HepG2 (cell line): ENCODE results near the gene LACTBL1. TPM values are rescaled to one million over a fixed set of nuclear protein-coding genes. Genes with fewer than 3 reads are reported as not detected.

ENCODE experiments used
- ATAC-seq: fragments of 200-7000 bp; cut with Tn5 transposase; 3 replicates; pipeline ENCODE4 v1.9.1; 2020; ENCODE audit warnings: mild to moderate bottlenecking, moderate library complexity
- BruUV-seq: library from RNA; stranded (reverse); fragments of 400-500 nt; replicated peaks from 2 replicates; lab custom pipeline; 2021; lab: Mats Ljungman, UMichigan
- CTCF ChIA-PET: fragments of 300-600 bp; formaldehyde crosslinking; extraction: SDS; loops from one replicate; lab custom pipeline; 2021; ENCODE audit warnings: low total read pairs, inconsistent platforms, low intra/inter-chr PET ratio; lab: Yijun Ruan, JAX
- POLR2A ChIA-PET: fragments of 350-600 bp; sonication (Branson Sonifier 250); formaldehyde crosslinking; loops from one replicate; lab custom pipeline; 2020; ENCODE audit warnings: antibody characterized with exemption, inconsistent platforms; lab: Yijun Ruan, JAX
- DNase-seq: peaks from one replicate; pipeline ENCODE4 v3.0.0-alpha.2; 2015; ENCODE audit warnings: low spot score
- FAIRE-seq: peaks from 3 replicates; lab custom pipeline; 2011; peaks lifted over from hg19 to GRCh38; lab: Jason Lieb, UNC
- H2AFZ ChIP-seq: one replicate; pipeline ENCODE4 v1.6.1; 2011; ENCODE audit warnings: low read length, inconsistent platforms
- H3K27ac ChIP-seq: fragments of 300-600 bp; 3 replicates; pipeline ENCODE4 v1.8.0; 2011; ENCODE audit warnings: mixed run types, mild to moderate bottlenecking, mixed read lengths, low read length, inconsistent platforms; ENCODE audit not compliant: insufficient read depth; ENCODE audit errors: extremely low read length
- H3K27me3 ChIP-seq, 2 experiments: fragments of 200-600 bp in 1 of 2; 2 replicates in 1 of 2; 3 replicates in 1 of 2; pipeline versions ENCODE4 v1.6.0 to v1.8.0; 2011; ENCODE audit warnings: low read length in 2 of 2, mild to moderate bottlenecking in 2 of 2, moderate library complexity in 2 of 2, inconsistent platforms in 1 of 2; ENCODE audit not compliant: insufficient read depth in 2 of 2, control insufficient read depth in 1 of 2
- H3K36me3 ChIP-seq, 2 experiments: fragments of 200-600 bp in 1 of 2; replicated peaks in 1 of 2; 2 replicates in 1 of 2; 3 replicates in 1 of 2; pipeline versions ENCODE4 v1.5.1 to v1.8.0; 2011; ENCODE audit warnings: low read length in 2 of 2, inconsistent platforms in 1 of 2; ENCODE audit not compliant: insufficient read depth in 2 of 2, control insufficient read depth in 1 of 2
- H3K4me1 ChIP-seq: 2 replicates; pipeline ENCODE4 v1.5.1; 2012; ENCODE audit warnings: low read length, inconsistent platforms; ENCODE audit not compliant: insufficient read depth
- H3K4me2 ChIP-seq: 2 replicates; pipeline ENCODE4 v1.6.0; 2011; ENCODE audit warnings: low read depth, low read length, inconsistent platforms
- H3K4me3 ChIP-seq, 3 experiments: fragments of 200-600 bp in 1 of 3; sonication (generic), shearing (Covaris generic) in 1 of 3; replicated peaks in 1 of 3; 2 replicates each; pipeline ENCODE4 v1.5.1; 2011 to 2016; ENCODE audit warnings: low read length in 3 of 3, inconsistent platforms in 2 of 3, low read depth in 2 of 3, mild to moderate bottlenecking in 2 of 3, control low read depth in 1 of 3, mixed read lengths in 1 of 3; ENCODE audit not compliant: insufficient read depth in 1 of 3
- H3K79me2 ChIP-seq: one replicate; pipeline ENCODE4 v1.6.1; 2011; ENCODE audit warnings: low read length, inconsistent platforms; ENCODE audit not compliant: insufficient read depth
- H3K9ac ChIP-seq: 2 replicates; pipeline ENCODE4 v1.6.0; 2011; ENCODE audit warnings: mild to moderate bottlenecking, low read depth, low read length, inconsistent platforms; ENCODE audit not compliant: insufficient read depth
- H3K9me3 ChIP-seq: 2 replicates; pipeline ENCODE4 v1.5.1; 2012; ENCODE audit warnings: mild to moderate bottlenecking, low read length
- H4K20me1 ChIP-seq: 2 replicates; pipeline ENCODE4 v1.6.0; 2011; ENCODE audit warnings: inconsistent platforms, mild to moderate bottlenecking, low read length, moderate library complexity; ENCODE audit not compliant: insufficient read depth
- CEBPG ChIP-seq: IDR thresholded peaks from 2 replicates; pipeline ENCODE4 v1.6.1; 2016
- E2F2 ChIP-seq: sonication (generic); formaldehyde crosslinking; IDR thresholded peaks from 2 replicates; pipeline ENCODE4 v1.4.0; 2020; ENCODE audit warnings: missing genetic modification reagents, borderline replicate concordance
- MXI1 ChIP-seq: IDR thresholded peaks from 3 replicates; pipeline ENCODE4 v1.6.1; 2012; ENCODE audit warnings: low read depth, low read length, inconsistent platforms, borderline replicate concordance
- NCOR1 ChIP-seq: fragments of 200-600 bp; sonication (generic); IDR thresholded peaks from 2 replicates; pipeline ENCODE4 v1.7.0; 2017; ENCODE audit warnings: antibody characterized with exemption, low read length, borderline replicate concordance
- ONECUT2 ChIP-seq: sonication (generic); formaldehyde crosslinking; IDR thresholded peaks from 2 replicates; pipeline ENCODE4 v1.4.0; 2020; ENCODE audit warnings: missing genetic modification reagents
- PAF1 ChIP-seq: IDR thresholded peaks from 2 replicates; pipeline ENCODE4 v1.6.1; 2016; ENCODE audit warnings: missing genetic modification reagents, missing compliant biosample characterization
- PAWR ChIP-seq: sonication (generic); formaldehyde crosslinking; IDR thresholded peaks from 2 replicates; pipeline ENCODE4 v1.4.0; 2020; ENCODE audit warnings: missing genetic modification reagents, mild to moderate bottlenecking, borderline replicate concordance
- PBX3 ChIP-seq: sonication (generic); formaldehyde crosslinking; IDR thresholded peaks from 2 replicates; pipeline ENCODE4 v1.8.1; 2023; ENCODE audit warnings: missing genetic modification reagents, inconsistent platforms, borderline replicate concordance
- PHF20 ChIP-seq: sonication (generic); formaldehyde crosslinking; IDR thresholded peaks from 2 replicates; pipeline ENCODE4 v1.5.0; 2020; ENCODE audit warnings: mild to moderate bottlenecking, missing genetic modification reagents
- RERE ChIP-seq: IDR thresholded peaks from 2 replicates; pipeline ENCODE4 v1.6.1; 2016; ENCODE audit warnings: low read depth, missing genetic modification reagents, missing compliant biosample characterization
- SATB2 ChIP-seq: sonication (generic); formaldehyde crosslinking; IDR thresholded peaks from 2 replicates; pipeline ENCODE4 v1.5.0; 2020; ENCODE audit warnings: missing genetic modification reagents
- SP140L ChIP-seq: sonication (generic); formaldehyde crosslinking; IDR thresholded peaks from 2 replicates; pipeline ENCODE4 v1.4.0; 2020; ENCODE audit warnings: missing genetic modification reagents, borderline replicate concordance
- STAG1 ChIP-seq: sonication (generic); formaldehyde crosslinking; IDR thresholded peaks from 2 replicates; pipeline ENCODE4 v1.4.0; 2020; ENCODE audit warnings: missing genetic modification reagents
- THAP8 ChIP-seq: sonication (generic); formaldehyde crosslinking; IDR thresholded peaks from 2 replicates; pipeline ENCODE4 v1.5.1; 2020; ENCODE audit warnings: missing genetic modification reagents, mild to moderate bottlenecking, borderline replicate concordance
- XBP1 ChIP-seq: sonication (generic); formaldehyde crosslinking; IDR thresholded peaks from 2 replicates; pipeline ENCODE4 v1.5.0; 2020; ENCODE audit warnings: missing genetic modification reagents
- ZNF44 ChIP-seq: sonication (generic); formaldehyde crosslinking; IDR thresholded peaks from 2 replicates; pipeline ENCODE4 v1.5.1; 2020; ENCODE audit warnings: mild to moderate bottlenecking, missing genetic modification reagents
- ZNF614 ChIP-seq: IDR thresholded peaks from 2 replicates; pipeline ENCODE4 v1.6.1; 2018; ENCODE audit warnings: missing biosample characterization, missing genetic modification reagents, inconsistent platforms, borderline replicate concordance
- ZSCAN30 ChIP-seq: sonication (generic); formaldehyde crosslinking; IDR thresholded peaks from 2 replicates; pipeline ENCODE4 v1.5.0; 2020; ENCODE audit warnings: mild to moderate bottlenecking, missing genetic modification reagents
- WGBS: methylation state at CpG from one replicate; pipeline ENCODE4 v1.1.6; 2017; ENCODE audit warnings: low lambda C conversion rate; 5-methylcytosine and 5-hydroxymethylcytosine counted together
- in situ Hi-C: cut with HindIII; loops from 2 replicates; pipeline ENCODE4 v1.10.0; 2017; ENCODE audit warnings: low pct_unique_long_range_greater_than_20kb; ENCODE audit not compliant: extremely low pct_ligation_motif_present
- intact Hi-C: fragments of 100-400 bp; cut with micrococcal nuclease; formaldehyde crosslinking; loops from one replicate; pipeline ENCODE4 v1.10.0; 2022; ENCODE audit not compliant: unreplicated experiment
- polyA plus RNA-seq, 8 experiments: library from polyadenylated mRNA; depleted of rRNA in 3 of 8; stranded (reverse) in 7 of 8; unstranded in 1 of 8; fragments of >200 nt; fragmentation: Illumina TruSeq in 4 of 8; extraction: Trizol in 4 of 8; gene quantifications; 2 replicates each; pipeline versions ENCODE4 v1.2.1 to v1.2.3, GENCODE V29; 2011 to 2016; ENCODE audit warnings: low read depth in 4 of 8, missing spikeins in 1 of 8, mixed read lengths in 1 of 8; ENCODE audit not compliant: insufficient read depth in 1 of 8
- total RNA-seq, 5 experiments: library from RNA; depleted of rRNA; stranded (reverse); fragments of >200 nt; fragmentation: Illumina TruSeq; extraction: Trizol; gene quantifications; 2 replicates each; pipeline ENCODE4 v1.2.3, GENCODE V29; 2016; ENCODE audit warnings: low read depth in 1 of 5

Gene LACTBL1
- total and polyA plus RNA-seq, 2 of the 13 experiments (the other 11 are each of a cell fraction or from before 2014, with no cell fraction given), result 0.12 to 1.3 TPM

- CTCF ChIA-PET, result no interaction called here
- no peak overlapping the region for H3K4me3 ChIP-seq
- H4K20me1 ChIP-seq, result no peaks in the 10 kb centered on the region
- intact Hi-C loops, result no loop called here
- no peak for FAIRE-seq
- no peak overlapping the region for H3K9ac ChIP-seq
- H3K4me2 ChIP-seq, result no peak overlapping the region
- no peaks in the 10 kb centered on the region for H3K9me3 ChIP-seq
- H3K36me3 ChIP-seq, result no peaks in the 10 kb centered on the region
- no peak overlapping the region for H3K27ac ChIP-seq
- peaks cover 0 to 6% of the 10 kb centered on the region in 2 experiments; a peak in 1 of 5 replicates for H3K27me3 ChIP-seq
- no peaks in the 10 kb centered on the region for H3K79me2 ChIP-seq
- POLR2A ChIA-PET, result no interaction called here
- DNase-seq, result no peak
- in situ Hi-C loops, result no loop called here
- H2AFZ ChIP-seq, result no peak overlapping the region
- ATAC-seq, result no peak
- no TSS peak for BruUV-seq
- WGBS, result no CpG with 5 or more reads among the region's 1 CpG
- no peaks in the 10 kb centered on the region for H3K4me1 ChIP-seq
- no peak for TF ChIP-seq SP140L (CRISPR knock-in tag)
- no peak for TF ChIP-seq ONECUT2
- no peak for TF ChIP-seq PBX3 (CRISPR knock-in tag)
- TF ChIP-seq THAP8 (CRISPR knock-in tag), result no peak
- TF ChIP-seq NCOR1, result no peak
- TF ChIP-seq PAF1 (CRISPR knock-in tag), result no peak
- TF ChIP-seq RERE (CRISPR knock-in tag), result no peak
- no peak for TF ChIP-seq ZSCAN30
- no peak for TF ChIP-seq XBP1
- TF ChIP-seq SATB2 (CRISPR knock-in tag), result no peak
- TF ChIP-seq MXI1, result no peak
- no peak for TF ChIP-seq PAWR (CRISPR knock-in tag)
- TF ChIP-seq STAG1 (CRISPR knock-in tag), result no peak
- no peak for TF ChIP-seq E2F2 (CRISPR knock-in tag)
- no peak for TF ChIP-seq ZNF44
- no peak for TF ChIP-seq ZNF614
- TF ChIP-seq PHF20, result no peak
- no peak for TF ChIP-seq CEBPG
Observed at GRCh38 chr1:22922640-22923039, 50.0 kb downstream of the LACTBL1 start.
